Endothelial cell of umbilical vein (primary cell): ENCODE data around the gene CTDSPL. TPM values are rescaled to one million over a fixed set of nuclear protein-coding genes. Genes with fewer than 3 reads are reported as not detected.

ENCODE experiments used
- BruUV-seq: library from RNA; stranded (reverse); fragments of 400-500 nt; replicated peaks from 2 replicates; lab custom pipeline; 2021; lab: Mats Ljungman, UMichigan
- CTCF ChIA-PET: fragments of 300-600, 350-600 bp; sonication (Branson Sonifier 250); formaldehyde crosslinking; loops from one replicate; lab custom pipeline; 2021; ENCODE audit warnings: antibody characterized with exemption, inconsistent platforms; lab: Charles Lee
- POLR2A ChIA-PET: fragments of 300-600, 350-600 bp; sonication (Branson Sonifier 250); formaldehyde crosslinking; loops from one replicate; lab custom pipeline; 2021; ENCODE audit warnings: antibody characterized with exemption, inconsistent platforms; lab: Charles Lee
- DNase-seq: peaks from one replicate; pipeline ENCODE4 v3.0.0-alpha.2; 2011; ENCODE audit warnings: low read depth, low spot score
- FAIRE-seq: peaks from 2 replicates; lab custom pipeline; 2011; peaks lifted over from hg19 to GRCh38; lab: Jason Lieb, UNC
- H2AFZ ChIP-seq: 2 replicates; pipeline ENCODE4 v1.6.0; 2012; ENCODE audit warnings: low read depth, low read length, control low read depth, inconsistent platforms
- H3K27ac ChIP-seq: 2 replicates; pipeline ENCODE4 v1.5.1; 2011; ENCODE audit warnings: low read depth, mild to moderate bottlenecking, control low read depth, low read length, moderate library complexity; ENCODE audit not compliant: insufficient read depth
- H3K27me3 ChIP-seq, 2 experiments: 2 replicates each; pipeline versions ENCODE4 v1.6.0 to v1.6.1; 2011; ENCODE audit warnings: low read length in 2 of 2, mixed read lengths in 1 of 2; ENCODE audit not compliant: control insufficient read depth in 2 of 2, insufficient read depth in 2 of 2
- H3K36me3 ChIP-seq, 2 experiments: 2 replicates in 1 of 2; 3 replicates in 1 of 2; pipeline ENCODE4 v1.5.1; 2011; ENCODE audit warnings: low read length in 2 of 2, mild to moderate bottlenecking in 1 of 2, moderate library complexity in 1 of 2; ENCODE audit not compliant: control insufficient read depth in 2 of 2, insufficient read depth in 2 of 2; ENCODE audit errors: extremely low read depth in 1 of 2
- H3K4me1 ChIP-seq: 3 replicates; pipeline ENCODE4 v1.5.1; 2011; ENCODE audit warnings: mild to moderate bottlenecking, low read length; ENCODE audit not compliant: control insufficient read depth, insufficient read depth; ENCODE audit errors: extremely low read depth
- H3K4me2 ChIP-seq: 2 replicates; pipeline ENCODE4 v1.6.1; 2011; ENCODE audit warnings: low read length, control low read depth, mixed read lengths; ENCODE audit not compliant: insufficient read depth
- H3K4me3 ChIP-seq, 3 experiments: fragments of 200-600 bp in 1 of 3; sonication (generic), shearing (Covaris generic) in 1 of 3; replicated peaks in 1 of 3; 2 replicates each; pipeline ENCODE4 v1.5.1; 2011 to 2016; ENCODE audit warnings: control low read depth in 3 of 3, low read length in 3 of 3, mild to moderate bottlenecking in 2 of 3, inconsistent platforms in 1 of 3, low read depth in 1 of 3, moderate library complexity in 1 of 3; ENCODE audit not compliant: insufficient read depth in 1 of 3
- H3K79me2 ChIP-seq: 2 replicates; pipeline ENCODE4 v1.6.0; 2012; ENCODE audit warnings: low read length, inconsistent platforms; ENCODE audit not compliant: control insufficient read depth, insufficient read depth
- H3K9ac ChIP-seq: replicated peaks from 2 replicates; pipeline ENCODE3; 2011; ENCODE audit warnings: low read length, control low read depth; ENCODE audit not compliant: insufficient read depth; ENCODE audit errors: extremely low read depth
- H3K9me1 ChIP-seq: replicated peaks from 3 replicates; pipeline ENCODE4 v1.6.0; 2011; ENCODE audit warnings: mild to moderate bottlenecking, low read length; ENCODE audit not compliant: control insufficient read depth, insufficient read depth; ENCODE audit errors: extremely low read depth
- H3K9me3 ChIP-seq: replicated peaks from 2 replicates; pipeline ENCODE4 v1.5.1; 2012; ENCODE audit warnings: low read length, inconsistent platforms; ENCODE audit not compliant: control insufficient read depth, insufficient read depth
- H4K20me1 ChIP-seq: replicated peaks from 2 replicates; pipeline ENCODE3; 2011; ENCODE audit warnings: mild to moderate bottlenecking, low read length; ENCODE audit not compliant: control insufficient read depth, insufficient read depth; ENCODE audit errors: extremely low read depth
- CTCF ChIP-seq, 2 donors: IDR thresholded peaks; 1 replicate in 1 of 2; 2 replicates in 1 of 2; pipeline ENCODE4 v1.5.1; 2011; ENCODE audit warnings: low read length in 2 of 2, mild to moderate bottlenecking in 2 of 2, moderate library complexity in 2 of 2, control low read depth in 1 of 2, inconsistent platforms in 1 of 2, low read depth in 1 of 2; ENCODE audit not compliant: insufficient read depth in 1 of 2; ENCODE audit errors: extremely low read depth in 1 of 2
- EZH2 ChIP-seq: IDR thresholded peaks from 2 replicates; pipeline ENCODE4 v1.6.1; 2012; ENCODE audit warnings: borderline replicate concordance, low read depth, mild to moderate bottlenecking, moderate library complexity, low read length, inconsistent platforms; ENCODE audit not compliant: severe bottlenecking
- FOS ChIP-seq: IDR thresholded peaks from 2 replicates; pipeline ENCODE4 v1.6.1; 2011; ENCODE audit warnings: mild to moderate bottlenecking, low read length, moderate library complexity, borderline replicate concordance; ENCODE audit not compliant: insufficient read depth
- GATA2 ChIP-seq: IDR thresholded peaks from 2 replicates; pipeline ENCODE4 v1.7.0; 2011; ENCODE audit warnings: low read depth, mild to moderate bottlenecking, moderate library complexity, mixed read lengths, low read length; ENCODE audit not compliant: insufficient read length, insufficient read depth
- JUN ChIP-seq: IDR thresholded peaks from 2 replicates; pipeline ENCODE4 v1.6.1; 2011; ENCODE audit warnings: borderline replicate concordance, low read depth; ENCODE audit not compliant: insufficient read length, insufficient read depth
- MAX ChIP-seq: IDR thresholded peaks from 2 replicates; pipeline ENCODE4 v1.6.1; 2011; ENCODE audit not compliant: insufficient read depth, insufficient read length
- MYC ChIP-seq: IDR thresholded peaks from one replicate; pipeline ENCODE4 v1.6.1; 2011; ENCODE audit warnings: mild to moderate bottlenecking, low read depth, low read length
- POLR2A ChIP-seq: IDR thresholded peaks from 2 replicates; pipeline ENCODE4 v1.6.1; 2012; ENCODE audit warnings: low read depth, mild to moderate bottlenecking, control low read depth, low read length
- POLR2AphosphoS5 ChIP-seq: IDR thresholded peaks from 2 replicates; pipeline ENCODE4 v1.6.1; 2012; ENCODE audit warnings: low read depth, mild to moderate bottlenecking, control low read depth, low read length, moderate library complexity; ENCODE audit not compliant: insufficient read depth
- dilution Hi-C: fragments of 300-500 bp; cut with MboI; formaldehyde crosslinking; loops from one replicate; pipeline ENCODE4 v1.15.0; 2019; ENCODE audit warnings: low sequenced_read_pairs; ENCODE audit not compliant: extremely low pct_ligation_motif_present
- intact Hi-C: fragments of 100-400 bp; cut with micrococcal nuclease; formaldehyde crosslinking; loops from one replicate; pipeline ENCODE4 v1.10.0; 2022
- polyA plus RNA-seq, 4 experiments: library from polyadenylated mRNA; depleted of rRNA in 3 of 4; stranded (reverse) in 3 of 4; unstranded in 1 of 4; fragments of >200 nt; gene quantifications; 2 replicates each; pipeline versions ENCODE4 v1.2.1 to v1.2.3, GENCODE V29; 2011 to 2012; ENCODE audit warnings: missing spikeins in 1 of 4
- total RNA-seq: library from RNA; stranded (reverse); gene quantifications from 2 replicates; pipeline ENCODE4 v1.2.3, GENCODE V29; 2021

CTDSPL gene
- total and polyA plus RNA-seq, 2 donors (not counting 3 experiments of a cell fraction or from before 2014, with no cell fraction given) = 30.1 to 43.2 TPM

- Histone ChIP-seq H3K27ac (no peak overlapping the region), H4K20me1 (no peaks in the 10 kb centered on the region), H3K9ac (no peak overlapping the region), H2AFZ (no peak overlapping the region), H3K27me3 (no peaks in the 10 kb centered on the region), H3K4me1 (peaks cover 40% of the 10 kb centered on the region), H3K4me3 (no peak overlapping the region), H3K4me2 (no peak overlapping the region), H3K9me1 (no peaks in the 10 kb centered on the region), H3K36me3 (no peaks in the 10 kb centered on the region), H3K9me3 (no peaks in the 10 kb centered on the region), H3K79me2 (no peaks in the 10 kb centered on the region)
- ChIA-PET POLR2A (no interaction called here), CTCF (interaction anchor here (1.1 to 1.9 kb wide), 4 partner anchors 12 to 41 kb away, joined by 3 to 4 read pairs (median 3); no protein-coding TSS in a partner anchor)
- dilution Hi-C loops (no loop called here), intact Hi-C loops (no loop called here)
- DNase-seq (no peak), FAIRE-seq (no peak)
- BruUV-seq = no TSS peak
- TF ChIP-seq CTCF (IDR thresholded peaks at IDR 0.05; ENCODE audit: extremely low read depth in 1 of 2, insufficient read depth in 1 of 2, low read depth in 1 of 2, low read length in 2 of 2) (no peak), FOS (no peak), GATA2 (no peak), MYC (no peak), POLR2A (no peak), MAX (no peak)
Measured at GRCh38 chr3:37904601-37905000, 42.9 kb downstream of the CTDSPL start.

DNA sequence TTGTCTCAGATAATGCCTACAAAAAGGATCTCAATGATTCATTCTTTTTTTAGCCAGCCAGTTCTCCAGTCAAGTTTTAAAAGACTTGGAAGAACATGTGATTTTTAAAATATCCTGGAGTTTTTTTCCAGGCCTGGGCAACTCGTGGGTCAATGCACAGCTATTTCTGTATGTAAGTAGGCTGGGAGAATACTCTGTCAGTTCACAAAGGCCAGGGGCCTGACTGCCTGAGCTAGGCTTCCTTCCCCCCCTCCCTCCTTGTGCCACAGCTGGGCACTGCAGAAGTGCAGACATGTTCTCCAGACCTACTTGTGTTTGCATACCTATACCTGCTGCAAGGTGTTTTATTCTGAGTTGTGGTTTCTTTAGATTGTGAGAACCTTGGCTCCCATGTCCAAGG lies 43.7 kb downstream of the CTDSPL start:
- dilution Hi-C loops = no loop called here
- peaks cover 35% of the 10 kb centered on the region for H3K4me1 ChIP-seq
- TF ChIP-seq JUN = no peak
- TF ChIP-seq CTCF (IDR thresholded peaks at IDR 0.05; ENCODE audit: extremely low read depth in 1 of 2, insufficient read depth in 1 of 2, low read depth in 1 of 2, low read length in 2 of 2) = no peak
- no peak for TF ChIP-seq GATA2
- no peak for TF ChIP-seq MYC
- no peak for TF ChIP-seq POLR2AphosphoS5
- no peak for TF ChIP-seq POLR2A
- no peak for TF ChIP-seq MAX
- no peak for TF ChIP-seq EZH2
- no peak for TF ChIP-seq FOS
- no peaks in the 10 kb centered on the region for H3K79me2 ChIP-seq
- H2AFZ ChIP-seq = no peak overlapping the region
- H3K4me3 ChIP-seq = no peak overlapping the region
- no peak overlapping the region for H3K27ac ChIP-seq
- intact Hi-C loops = no loop called here
- BruUV-seq = no TSS peak
- ChIA-PET POLR2A (no interaction called here), CTCF (interaction anchor here (1.1 to 1.9 kb wide), 5 partner anchors 13 to 52 kb away, joined by 3 to 4 read pairs (median 3); no protein-coding TSS in a partner anchor)
- no peak overlapping the region for H3K9ac ChIP-seq
- H3K9me1 ChIP-seq = no peaks in the 10 kb centered on the region
- DNase-seq (no peak), FAIRE-seq (no peak)
- no peaks in the 10 kb centered on the region for H4K20me1 ChIP-seq
- H3K27me3 ChIP-seq = no peaks in the 10 kb centered on the region
- no peak overlapping the region for H3K4me2 ChIP-seq
- H3K36me3 ChIP-seq = no peaks in the 10 kb centered on the region
- H3K9me3 ChIP-seq = no peaks in the 10 kb centered on the region
